Measurements from ENCODE around the gene CRLF2. TPM values are rescaled to one million over a fixed set of nuclear protein-coding genes. Genes with fewer than 3 reads are reported as not detected.

The CRLF2 gene
- total RNA-seq, 1 experiment from 2014 or later = 0.34 TPM

DNA sequence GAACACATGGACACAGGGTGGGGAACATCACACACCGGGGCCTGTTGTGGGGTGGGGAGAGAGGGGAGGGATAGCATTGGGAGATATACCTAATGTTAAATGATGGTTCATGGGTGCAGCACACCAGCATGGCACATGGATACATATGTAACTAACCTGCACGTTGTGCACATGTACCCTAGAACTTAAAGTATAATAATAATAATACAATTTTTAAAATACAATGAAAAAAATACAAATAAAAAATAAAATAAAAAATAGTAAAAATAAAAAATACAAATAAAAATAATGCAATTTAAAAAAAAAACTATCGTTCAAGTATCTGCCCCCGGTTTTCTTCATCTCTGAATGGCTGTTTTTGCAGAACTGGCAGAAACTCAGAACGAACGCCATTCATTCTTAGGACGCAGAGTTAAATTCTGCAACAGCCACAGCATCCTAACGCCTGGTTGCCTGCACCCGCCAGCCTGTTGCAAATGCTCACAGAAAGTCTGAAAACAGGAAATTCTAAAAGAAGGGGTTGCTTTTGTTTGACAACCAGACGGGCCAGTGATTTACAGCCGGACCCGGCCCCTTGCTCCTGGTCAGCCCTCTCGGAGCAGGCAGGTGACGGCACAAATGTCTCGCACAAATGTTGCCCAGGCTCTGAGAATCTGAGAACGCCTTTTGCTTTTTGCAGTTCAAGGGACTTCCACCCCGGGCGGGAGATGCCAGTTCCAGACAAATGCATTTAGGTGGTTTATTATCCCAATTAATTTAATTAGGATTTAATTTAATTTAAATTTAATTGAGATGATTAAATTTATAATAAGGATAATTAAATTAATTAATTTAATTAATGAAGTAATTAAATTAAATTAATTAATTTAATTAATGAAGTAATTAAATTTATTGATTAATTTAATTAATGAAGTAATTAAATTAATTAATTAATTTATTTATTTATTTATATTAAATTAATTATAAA, 47.8 kb downstream of the CRLF2 start:
- Histone ChIP-seq H3K9ac (ENCODE audit: low read length) (no peak overlapping the region), H3K27ac (ENCODE audit: low read depth, low read length) (no peak overlapping the region), H4K20me1 (ENCODE audit: insufficient read depth) (no peaks in the 10 kb centered on the region), H3K4me1 (ENCODE audit: control insufficient read depth in 1 of 2, insufficient read depth in 2 of 2, low read length in 2 of 2) (no peaks in the 10 kb centered on the region), H3K4me3 (replicated peaks in 1 of 2; ENCODE audit: low read depth in 1 of 2, low read length in 2 of 2) (no peak overlapping the region), H3K79me2 (ENCODE audit: insufficient read depth, low read length) (no peaks in the 10 kb centered on the region), H3K4me2 (ENCODE audit: low read length) (no peak overlapping the region), H3K9me2 (ENCODE audit: insufficient read depth) (no peaks in the 10 kb centered on the region), H3K27me3 (ENCODE audit: insufficient read depth, low read length) (no peaks in the 10 kb centered on the region), H3K9me3 (ENCODE audit: control insufficient read depth in 1 of 2, insufficient read depth in 1 of 2, low read depth in 1 of 2, low read length in 2 of 2) (no peaks in the 10 kb centered on the region), H3K36me3 (ENCODE audit: control insufficient read depth in 1 of 2, insufficient read depth in 2 of 2, low read length in 2 of 2) (no peaks in the 10 kb centered on the region), H2AFZ (ENCODE audit: low read depth, low read length, poor library complexity, severe bottlenecking) (no peak overlapping the region)
- CTCF ChIA-PET = no interaction called here
- POLR2A ChIA-PET = no interaction called here
- TF ChIP-seq, protein P1, sequence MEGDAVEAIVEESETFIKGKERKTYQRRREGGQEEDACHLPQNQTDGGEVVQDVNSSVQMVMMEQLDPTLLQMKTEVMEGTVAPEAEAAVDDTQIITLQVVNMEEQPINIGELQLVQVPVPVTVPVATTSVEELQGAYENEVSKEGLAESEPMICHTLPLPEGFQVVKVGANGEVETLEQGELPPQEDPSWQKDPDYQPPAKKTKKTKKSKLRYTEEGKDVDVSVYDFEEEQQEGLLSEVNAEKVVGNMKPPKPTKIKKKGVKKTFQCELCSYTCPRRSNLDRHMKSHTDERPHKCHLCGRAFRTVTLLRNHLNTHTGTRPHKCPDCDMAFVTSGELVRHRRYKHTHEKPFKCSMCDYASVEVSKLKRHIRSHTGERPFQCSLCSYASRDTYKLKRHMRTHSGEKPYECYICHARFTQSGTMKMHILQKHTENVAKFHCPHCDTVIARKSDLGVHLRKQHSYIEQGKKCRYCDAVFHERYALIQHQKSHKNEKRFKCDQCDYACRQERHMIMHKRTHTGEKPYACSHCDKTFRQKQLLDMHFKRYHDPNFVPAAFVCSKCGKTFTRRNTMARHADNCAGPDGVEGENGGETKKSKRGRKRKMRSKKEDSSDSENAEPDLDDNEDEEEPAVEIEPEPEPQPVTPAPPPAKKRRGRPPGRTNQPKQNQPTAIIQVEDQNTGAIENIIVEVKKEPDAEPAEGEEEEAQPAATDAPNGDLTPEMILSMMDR (IDR thresholded peaks at IDR 0.05 in 2 of 3, conservative IDR thresholded peaks at IDR 0.05 in 1 of 3; ENCODE audit: borderline replicate concordance in 1 of 3, insufficient read depth in 1 of 3, low read depth in 2 of 3, low read length in 2 of 3) = no peak
- TF ChIP-seq RAD21 (IDR thresholded peaks at IDR 0.05; ENCODE audit: low read depth) = no peak
- TF ChIP-seq POLR2AphosphoS5 (IDR thresholded peaks at IDR 0.05; ENCODE audit: low read depth, low read length) = no peak
- no peak for TF ChIP-seq SP1 (IDR thresholded peaks at IDR 0.05; ENCODE audit: low read depth)
- TF ChIP-seq FOSL1 (IDR thresholded peaks at IDR 0.05; ENCODE audit: low read depth) = no peak
- no peak for TF ChIP-seq TCF7L2 (IDR thresholded peaks at IDR 0.05; ENCODE audit: borderline replicate concordance, extremely low read depth, insufficient read depth, insufficient read length)
- TF ChIP-seq, protein P2, sequence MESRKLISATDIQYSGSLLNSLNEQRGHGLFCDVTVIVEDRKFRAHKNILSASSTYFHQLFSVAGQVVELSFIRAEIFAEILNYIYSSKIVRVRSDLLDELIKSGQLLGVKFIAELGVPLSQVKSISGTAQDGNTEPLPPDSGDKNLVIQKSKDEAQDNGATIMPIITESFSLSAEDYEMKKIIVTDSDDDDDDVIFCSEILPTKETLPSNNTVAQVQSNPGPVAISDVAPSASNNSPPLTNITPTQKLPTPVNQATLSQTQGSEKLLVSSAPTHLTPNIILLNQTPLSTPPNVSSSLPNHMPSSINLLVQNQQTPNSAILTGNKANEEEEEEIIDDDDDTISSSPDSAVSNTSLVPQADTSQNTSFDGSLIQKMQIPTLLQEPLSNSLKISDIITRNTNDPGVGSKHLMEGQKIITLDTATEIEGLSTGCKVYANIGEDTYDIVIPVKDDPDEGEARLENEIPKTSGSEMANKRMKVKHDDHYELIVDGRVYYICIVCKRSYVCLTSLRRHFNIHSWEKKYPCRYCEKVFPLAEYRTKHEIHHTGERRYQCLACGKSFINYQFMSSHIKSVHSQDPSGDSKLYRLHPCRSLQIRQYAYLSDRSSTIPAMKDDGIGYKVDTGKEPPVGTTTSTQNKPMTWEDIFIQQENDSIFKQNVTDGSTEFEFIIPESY (IDR thresholded peaks at IDR 0.05; ENCODE audit: extremely low read depth, insufficient replicate concordance, low read length) = no peak
- TF ChIP-seq, protein P3, sequence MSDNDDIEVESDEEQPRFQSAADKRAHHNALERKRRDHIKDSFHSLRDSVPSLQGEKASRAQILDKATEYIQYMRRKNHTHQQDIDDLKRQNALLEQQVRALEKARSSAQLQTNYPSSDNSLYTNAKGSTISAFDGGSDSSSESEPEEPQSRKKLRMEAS (IDR thresholded peaks at IDR 0.05) = no peak
- TF ChIP-seq EZH2 (IDR thresholded peaks at IDR 0.05) = no peak
- no peak for DNase-seq (ENCODE audit: low read depth, low spot score)
- RAD21 ChIA-PET (ENCODE audit: low non-redundant PET in 1 of 2, low total read pairs in 2 of 2, uncharacterized antibody in 2 of 2, unreplicated experiment in 2 of 2) = no interaction called here
- no peak for ATAC-seq
- no TSS peak for BruUV-seq (replicated peaks)
- intact Hi-C loops (cut with micrococcal nuclease) = no loop called here
